Gastrocnemius medialis (tissue), 4 donors: ENCODE data around the gene CLMN.

Experiments
- CTCF ChIP-seq, 5 experiments: fragments of 450-650 bp in 3 of 5; fragments of 200-600 bp in 2 of 5; sonication (generic) in 2 of 5; IDR thresholded peaks in 4 of 5; conservative IDR thresholded peaks in 1 of 5; 1 replicate in 4 of 5; 2 replicates in 1 of 5; pipeline ENCODE4 v1.5.1; 2016 to 2019; ENCODE audit warnings: antibody characterized with exemption in 5 of 5, mild to moderate bottlenecking in 3 of 5, moderate library complexity in 3 of 5
- POLR2A ChIP-seq, 2 donors: fragments of 450-650 bp; IDR thresholded peaks; one replicate each; pipeline ENCODE4 v1.6.1; 2017; ENCODE audit warnings: antibody characterized with exemption in 2 of 2, mild to moderate bottlenecking in 2 of 2, moderate library complexity in 2 of 2

DNA sequence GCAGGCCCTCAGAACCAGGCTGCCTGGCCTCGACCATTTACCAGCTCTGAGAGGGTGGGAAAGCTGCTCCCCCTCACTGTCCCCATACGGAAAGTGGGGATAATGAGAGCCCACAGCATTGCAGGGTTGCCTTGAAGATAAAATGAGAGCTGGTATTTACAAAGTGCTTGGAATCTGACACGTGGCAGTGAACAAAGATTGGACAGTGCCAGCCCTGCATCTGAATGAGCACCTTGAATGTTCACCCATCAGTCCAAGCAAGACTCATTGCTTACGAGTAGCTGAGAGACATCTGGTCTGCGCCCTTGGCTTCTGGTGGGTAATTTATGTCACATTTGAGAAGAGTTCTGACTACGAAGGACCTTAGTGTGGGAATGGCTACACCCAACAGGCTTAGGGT is 67.5 kb downstream of the CLMN start:
- TF ChIP-seq CTCF (IDR thresholded peaks at IDR 0.05 in 4 of 5, conservative IDR thresholded peaks at IDR 0.05 in 1 of 5) (no peak), POLR2A (IDR thresholded peaks at IDR 0.05) (no peak)
